Endothelial cell of umbilical vein (primary cell): Measurements from ENCODE around the gene ZC2HC1B. TPM values are rescaled to one million over a fixed set of nuclear protein-coding genes. Genes with fewer than 3 reads are reported as not detected.

Source experiments
- BruUV-seq: library from RNA; stranded (reverse); fragments of 400-500 nt; replicated peaks from 2 replicates; lab custom pipeline; 2021; lab: Mats Ljungman, UMichigan
- CTCF ChIA-PET: fragments of 300-600, 350-600 bp; sonication (Branson Sonifier 250); formaldehyde crosslinking; loops from one replicate; lab custom pipeline; 2021; ENCODE audit warnings: antibody characterized with exemption, inconsistent platforms; lab: Charles Lee
- POLR2A ChIA-PET: fragments of 300-600, 350-600 bp; sonication (Branson Sonifier 250); formaldehyde crosslinking; loops from one replicate; lab custom pipeline; 2021; ENCODE audit warnings: antibody characterized with exemption, inconsistent platforms; lab: Charles Lee
- DNase-seq: peaks from one replicate; pipeline ENCODE4 v3.0.0-alpha.2; 2011; ENCODE audit warnings: low read depth, low spot score
- FAIRE-seq: peaks from 2 replicates; lab custom pipeline; 2011; peaks lifted over from hg19 to GRCh38; lab: Jason Lieb, UNC
- H2AFZ ChIP-seq: 2 replicates; pipeline ENCODE4 v1.6.0; 2012; ENCODE audit warnings: low read depth, low read length, control low read depth, inconsistent platforms
- H3K27ac ChIP-seq: 2 replicates; pipeline ENCODE4 v1.5.1; 2011; ENCODE audit warnings: low read depth, mild to moderate bottlenecking, control low read depth, low read length, moderate library complexity; ENCODE audit not compliant: insufficient read depth
- H3K27me3 ChIP-seq, 2 experiments: 2 replicates each; pipeline versions ENCODE4 v1.6.0 to v1.6.1; 2011; ENCODE audit warnings: low read length in 2 of 2, mixed read lengths in 1 of 2; ENCODE audit not compliant: control insufficient read depth in 2 of 2, insufficient read depth in 2 of 2
- H3K36me3 ChIP-seq, 2 experiments: 2 replicates in 1 of 2; 3 replicates in 1 of 2; pipeline ENCODE4 v1.5.1; 2011; ENCODE audit warnings: low read length in 2 of 2, mild to moderate bottlenecking in 1 of 2, moderate library complexity in 1 of 2; ENCODE audit not compliant: control insufficient read depth in 2 of 2, insufficient read depth in 2 of 2; ENCODE audit errors: extremely low read depth in 1 of 2
- H3K4me1 ChIP-seq: 3 replicates; pipeline ENCODE4 v1.5.1; 2011; ENCODE audit warnings: mild to moderate bottlenecking, low read length; ENCODE audit not compliant: control insufficient read depth, insufficient read depth; ENCODE audit errors: extremely low read depth
- H3K4me2 ChIP-seq: 2 replicates; pipeline ENCODE4 v1.6.1; 2011; ENCODE audit warnings: low read length, control low read depth, mixed read lengths; ENCODE audit not compliant: insufficient read depth
- H3K4me3 ChIP-seq, 3 experiments: fragments of 200-600 bp in 1 of 3; sonication (generic), shearing (Covaris generic) in 1 of 3; replicated peaks in 1 of 3; 2 replicates each; pipeline ENCODE4 v1.5.1; 2011 to 2016; ENCODE audit warnings: control low read depth in 3 of 3, low read length in 3 of 3, mild to moderate bottlenecking in 2 of 3, inconsistent platforms in 1 of 3, low read depth in 1 of 3, moderate library complexity in 1 of 3; ENCODE audit not compliant: insufficient read depth in 1 of 3
- H3K79me2 ChIP-seq: 2 replicates; pipeline ENCODE4 v1.6.0; 2012; ENCODE audit warnings: low read length, inconsistent platforms; ENCODE audit not compliant: control insufficient read depth, insufficient read depth
- H3K9ac ChIP-seq: replicated peaks from 2 replicates; pipeline ENCODE3; 2011; ENCODE audit warnings: low read length, control low read depth; ENCODE audit not compliant: insufficient read depth; ENCODE audit errors: extremely low read depth
- H3K9me1 ChIP-seq: replicated peaks from 3 replicates; pipeline ENCODE4 v1.6.0; 2011; ENCODE audit warnings: mild to moderate bottlenecking, low read length; ENCODE audit not compliant: control insufficient read depth, insufficient read depth; ENCODE audit errors: extremely low read depth
- H3K9me3 ChIP-seq: replicated peaks from 2 replicates; pipeline ENCODE4 v1.5.1; 2012; ENCODE audit warnings: low read length, inconsistent platforms; ENCODE audit not compliant: control insufficient read depth, insufficient read depth
- H4K20me1 ChIP-seq: replicated peaks from 2 replicates; pipeline ENCODE3; 2011; ENCODE audit warnings: mild to moderate bottlenecking, low read length; ENCODE audit not compliant: control insufficient read depth, insufficient read depth; ENCODE audit errors: extremely low read depth
- EZH2 ChIP-seq: IDR thresholded peaks from 2 replicates; pipeline ENCODE4 v1.6.1; 2012; ENCODE audit warnings: borderline replicate concordance, low read depth, mild to moderate bottlenecking, moderate library complexity, low read length, inconsistent platforms; ENCODE audit not compliant: severe bottlenecking
- FOS ChIP-seq: IDR thresholded peaks from 2 replicates; pipeline ENCODE4 v1.6.1; 2011; ENCODE audit warnings: mild to moderate bottlenecking, low read length, moderate library complexity, borderline replicate concordance; ENCODE audit not compliant: insufficient read depth
- GATA2 ChIP-seq: IDR thresholded peaks from 2 replicates; pipeline ENCODE4 v1.7.0; 2011; ENCODE audit warnings: low read depth, mild to moderate bottlenecking, moderate library complexity, mixed read lengths, low read length; ENCODE audit not compliant: insufficient read length, insufficient read depth
- JUN ChIP-seq: IDR thresholded peaks from 2 replicates; pipeline ENCODE4 v1.6.1; 2011; ENCODE audit warnings: borderline replicate concordance, low read depth; ENCODE audit not compliant: insufficient read length, insufficient read depth
- MYC ChIP-seq: IDR thresholded peaks from one replicate; pipeline ENCODE4 v1.6.1; 2011; ENCODE audit warnings: mild to moderate bottlenecking, low read depth, low read length
- POLR2A ChIP-seq: IDR thresholded peaks from 2 replicates; pipeline ENCODE4 v1.6.1; 2012; ENCODE audit warnings: low read depth, mild to moderate bottlenecking, control low read depth, low read length
- POLR2AphosphoS5 ChIP-seq: IDR thresholded peaks from 2 replicates; pipeline ENCODE4 v1.6.1; 2012; ENCODE audit warnings: low read depth, mild to moderate bottlenecking, control low read depth, low read length, moderate library complexity; ENCODE audit not compliant: insufficient read depth
- dilution Hi-C: fragments of 300-500 bp; cut with MboI; formaldehyde crosslinking; loops from one replicate; pipeline ENCODE4 v1.15.0; 2019; ENCODE audit warnings: low sequenced_read_pairs; ENCODE audit not compliant: extremely low pct_ligation_motif_present
- intact Hi-C: fragments of 100-400 bp; cut with micrococcal nuclease; formaldehyde crosslinking; loops from one replicate; pipeline ENCODE4 v1.10.0; 2022
- polyA plus RNA-seq, 4 experiments: library from polyadenylated mRNA; depleted of rRNA in 3 of 4; stranded (reverse) in 3 of 4; unstranded in 1 of 4; fragments of >200 nt; gene quantifications; 2 replicates each; pipeline versions ENCODE4 v1.2.1 to v1.2.3, GENCODE V29; 2011 to 2012; ENCODE audit warnings: missing spikeins in 1 of 4
- total RNA-seq: library from RNA; stranded (reverse); gene quantifications from 2 replicates; pipeline ENCODE4 v1.2.3, GENCODE V29; 2021
- TF ChIP-seq, protein P1 (sequence below): IDR thresholded peaks from 2 replicates; pipeline ENCODE4 v1.6.1; 2011; ENCODE audit not compliant: insufficient read depth, insufficient read length
- TF ChIP-seq, protein P2 (sequence below), 2 donors: IDR thresholded peaks; 1 replicate in 1 of 2; 2 replicates in 1 of 2; pipeline ENCODE4 v1.5.1; 2011; ENCODE audit warnings: low read length in 2 of 2, mild to moderate bottlenecking in 2 of 2, moderate library complexity in 2 of 2, control low read depth in 1 of 2, inconsistent platforms in 1 of 2, low read depth in 1 of 2; ENCODE audit not compliant: insufficient read depth in 1 of 2; ENCODE audit errors: extremely low read depth in 1 of 2

The ZC2HC1B gene
- total and polyA plus RNA-seq, 2 donors (not counting 3 experiments of a cell fraction or from before 2014, with no cell fraction given): not detected

DNA sequence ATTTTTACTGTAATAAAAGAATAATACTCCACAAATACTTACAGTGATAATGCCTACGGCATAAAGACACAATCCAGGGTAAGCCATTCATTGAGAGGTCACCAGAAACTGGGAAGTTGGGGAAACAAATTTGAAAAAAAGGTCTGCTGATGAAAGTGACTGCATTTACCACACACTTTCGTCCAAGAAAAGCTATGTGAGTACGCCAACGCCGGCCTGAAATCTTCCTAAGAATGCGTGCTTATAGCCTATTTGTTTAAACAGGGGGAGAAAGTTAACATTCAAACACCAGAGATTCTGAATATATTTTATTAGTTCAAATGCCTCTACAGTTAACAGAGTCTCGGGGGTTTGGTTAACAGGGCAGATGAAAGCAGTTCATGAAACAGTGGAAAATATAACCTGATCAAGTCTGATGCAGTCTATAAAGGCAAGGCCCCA is 21.8 kb upstream of the ZC2HC1B start:
- Histone ChIP-seq H3K9me3 (no peaks in the 10 kb centered on the region), H3K79me2 (peaks cover 27% of the 10 kb centered on the region), H3K4me2 (peak overlapping the region; percentile 80), H4K20me1 (no peaks in the 10 kb centered on the region), H3K27me3 (no peaks in the 10 kb centered on the region), H3K9ac (peak overlapping the region; percentile 91), H3K4me3 (peak overlapping the region; percentile 46 to 82 (median 49)), H3K4me1 (peaks cover 9% of the 10 kb centered on the region), H2AFZ (peak overlapping the region; percentile 89), H3K36me3 (peaks cover 11 to 19% of the 10 kb centered on the region in 2 experiments), H3K27ac (peak overlapping the region; percentile 90), H3K9me1 (no peaks in the 10 kb centered on the region)
- intact Hi-C loops: loop anchor here (2.0 kb wide), 3 partner anchors 146 to 164 kb away; no protein-coding TSS in a partner anchor
- TF ChIP-seq POLR2A: no peak
- TF ChIP-seq EZH2: no peak
- TF ChIP-seq, protein P1, sequence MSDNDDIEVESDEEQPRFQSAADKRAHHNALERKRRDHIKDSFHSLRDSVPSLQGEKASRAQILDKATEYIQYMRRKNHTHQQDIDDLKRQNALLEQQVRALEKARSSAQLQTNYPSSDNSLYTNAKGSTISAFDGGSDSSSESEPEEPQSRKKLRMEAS: no peak
- TF ChIP-seq MYC: no peak
- TF ChIP-seq GATA2: no peak
- FAIRE-seq (peak; percentile 40), DNase-seq (no peak)
- ChIA-PET POLR2A (interaction anchor here (0.6 to 1.4 kb wide), 2 partner anchors 20 to 64 kb away, joined by 3 to 11 read pairs; no protein-coding TSS in a partner anchor), CTCF (interaction anchor here (0.7 to 4.2 kb wide), 9 partner anchors 14 to 267 kb away, joined by 3 to 40 read pairs (median 4); no protein-coding TSS in a partner anchor)
- dilution Hi-C loops: no loop called here
- BruUV-seq: TSS peak; percentile 98

DNA sequence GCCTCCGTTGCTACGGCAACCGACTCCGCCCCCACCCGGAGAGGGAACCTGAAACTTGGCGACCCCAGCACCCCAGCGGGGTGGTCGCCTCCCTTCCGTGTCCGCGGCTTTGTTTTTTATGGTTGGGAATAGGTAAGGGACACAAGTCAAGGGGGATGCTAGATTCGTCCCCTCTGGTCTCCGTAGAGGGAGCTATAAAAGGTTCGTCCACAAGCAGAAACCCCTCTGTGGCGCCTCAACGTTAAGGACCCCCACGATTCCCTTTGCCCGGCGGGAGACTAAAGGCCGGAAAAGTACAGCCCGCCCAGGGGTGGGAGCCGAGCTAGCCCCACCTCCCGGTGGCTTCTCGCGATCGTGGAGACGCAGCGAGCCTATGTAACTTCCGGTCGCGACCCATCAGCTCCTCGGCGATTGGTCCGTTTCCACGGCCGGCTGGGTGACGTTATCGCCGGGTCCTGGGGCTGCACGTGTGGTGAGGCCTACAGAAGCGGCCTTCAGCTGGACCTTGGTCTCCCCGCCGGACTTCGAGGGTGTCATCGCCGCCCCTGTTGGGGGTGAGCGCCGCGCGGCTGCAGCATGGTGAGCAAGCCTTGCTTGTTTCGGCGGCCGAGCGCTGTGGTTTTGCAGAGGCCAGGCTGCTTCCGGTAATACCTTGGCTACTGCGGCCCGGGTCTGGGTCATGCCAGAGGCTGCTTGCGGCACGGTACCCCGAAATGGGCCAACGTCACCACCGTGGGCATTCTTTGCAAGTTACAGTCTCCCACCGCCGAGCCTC is 21.2 kb upstream of the ZC2HC1B start, which contains the start of gene LTV1:
Gene LTV1 (plus strand): TSS at position 437 of the 775 bp plus-strand sequence. CDS start 140 bp downstream, at position 577.
- H3K9ac ChIP-seq: peak within 1 kb of the TSS; percentile 91
- dilution Hi-C loops (no loop called here), intact Hi-C loops (loop anchor here (1.0 to 2.0 kb wide), 5 partner anchors 21 to 268 kb away; no protein-coding TSS in a partner anchor)
- no peaks in the 10 kb centered on the region for H4K20me1 ChIP-seq
- TF ChIP-seq, protein P1: peak; percentile 92
- no peak for TF ChIP-seq GATA2
- no peak for TF ChIP-seq EZH2
- TF ChIP-seq MYC: peak; percentile 89
- no peak for TF ChIP-seq FOS
- TF ChIP-seq, protein P2, sequence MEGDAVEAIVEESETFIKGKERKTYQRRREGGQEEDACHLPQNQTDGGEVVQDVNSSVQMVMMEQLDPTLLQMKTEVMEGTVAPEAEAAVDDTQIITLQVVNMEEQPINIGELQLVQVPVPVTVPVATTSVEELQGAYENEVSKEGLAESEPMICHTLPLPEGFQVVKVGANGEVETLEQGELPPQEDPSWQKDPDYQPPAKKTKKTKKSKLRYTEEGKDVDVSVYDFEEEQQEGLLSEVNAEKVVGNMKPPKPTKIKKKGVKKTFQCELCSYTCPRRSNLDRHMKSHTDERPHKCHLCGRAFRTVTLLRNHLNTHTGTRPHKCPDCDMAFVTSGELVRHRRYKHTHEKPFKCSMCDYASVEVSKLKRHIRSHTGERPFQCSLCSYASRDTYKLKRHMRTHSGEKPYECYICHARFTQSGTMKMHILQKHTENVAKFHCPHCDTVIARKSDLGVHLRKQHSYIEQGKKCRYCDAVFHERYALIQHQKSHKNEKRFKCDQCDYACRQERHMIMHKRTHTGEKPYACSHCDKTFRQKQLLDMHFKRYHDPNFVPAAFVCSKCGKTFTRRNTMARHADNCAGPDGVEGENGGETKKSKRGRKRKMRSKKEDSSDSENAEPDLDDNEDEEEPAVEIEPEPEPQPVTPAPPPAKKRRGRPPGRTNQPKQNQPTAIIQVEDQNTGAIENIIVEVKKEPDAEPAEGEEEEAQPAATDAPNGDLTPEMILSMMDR (IDR thresholded peaks at IDR 0.05; ENCODE audit: extremely low read depth in 1 of 2, insufficient read depth in 1 of 2, low read depth in 1 of 2, low read length in 2 of 2): no peak
- peak; percentile 92 for TF ChIP-seq POLR2A
- TF ChIP-seq JUN: no peak
- TF ChIP-seq POLR2AphosphoS5: peak; percentile 75
- peak within 1 kb of the TSS; percentile 46 to 82 (median 49) for H3K4me3 ChIP-seq
- H3K4me1 ChIP-seq: peaks cover 9% of the 10 kb centered on the region
- FAIRE-seq (peak; percentile 97), DNase-seq (peak; percentile 97)
- H2AFZ ChIP-seq: peak within 1 kb of the TSS; percentile 89
- H3K27me3 ChIP-seq: no peaks in the 10 kb centered on the region
- ChIA-PET POLR2A (interaction anchor here (1.0 to 1.4 kb wide), 3 partner anchors 21 to 268 kb away, joined by 3 to 11 read pairs (median 4); partner anchors contain the start of gene PHACTR2), CTCF (interaction anchor here (0.6 to 4.2 kb wide), 13 partner anchors 15 to 267 kb away, joined by 3 to 40 read pairs (median 4); no protein-coding TSS in a partner anchor)
- no TSS peak for BruUV-seq
- peaks cover 27% of the 10 kb centered on the region for H3K79me2 ChIP-seq
- H3K9me1 ChIP-seq: no peaks in the 10 kb centered on the region
- H3K4me2 ChIP-seq: peak within 1 kb of the TSS; percentile 94
- H3K9me3 ChIP-seq: no peaks in the 10 kb centered on the region
- H3K36me3 ChIP-seq: peaks cover 13 to 21% of the 10 kb centered on the region in 2 experiments
- H3K27ac ChIP-seq: peak within 1 kb of the TSS; percentile 90
